ENCODE results near the gene ROR1.

ROR1 gene

DNA sequence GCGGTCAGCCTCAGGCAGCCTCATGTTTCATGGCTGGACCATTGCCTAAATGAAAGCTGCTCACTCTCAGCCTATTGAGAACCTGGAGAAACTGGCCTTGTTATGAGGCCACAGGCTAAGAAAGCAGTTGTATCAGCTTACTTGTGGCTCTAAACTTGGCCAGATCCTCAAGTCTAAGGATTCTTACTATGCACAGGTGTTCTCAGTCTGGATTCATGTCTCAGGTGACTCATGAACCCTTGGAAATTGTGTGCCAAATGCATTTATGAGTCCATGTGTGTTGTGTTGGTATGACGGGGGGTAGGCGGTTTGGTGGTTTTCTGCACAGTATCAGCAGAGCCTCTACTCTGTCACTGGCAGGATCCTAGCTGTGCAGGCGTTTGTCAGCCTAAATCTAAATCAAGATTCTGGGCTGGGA, 90.4 kb downstream of the ROR1 start:
- Histone ChIP-seq H3K4me3 (ENCODE audit: low read length in 2 of 2) (no peak overlapping the region), H3K9ac (ENCODE audit: low read depth in 1 of 2, low read length in 2 of 2) (no peak overlapping the region), H3K4me1 (ENCODE audit: control insufficient read depth in 2 of 2, insufficient read depth in 2 of 2, low read length in 2 of 2) (no peaks in the 10 kb centered on the region), H3K36me3 (ENCODE audit: control insufficient read depth in 2 of 2, insufficient read depth in 2 of 2, low read length in 2 of 2) (no peaks in the 10 kb centered on the region), H3K27me3 (ENCODE audit: control insufficient read depth in 2 of 2, insufficient read depth in 2 of 2, low read length in 2 of 2) (no peaks in the 10 kb centered on the region), H3K27ac (ENCODE audit: low read depth in 2 of 2, low read length in 2 of 2) (no peak overlapping the region), H3K9me3 (ENCODE audit: control insufficient read depth in 2 of 2, low read length in 2 of 2) (no peaks in the 10 kb centered on the region)

DNA sequence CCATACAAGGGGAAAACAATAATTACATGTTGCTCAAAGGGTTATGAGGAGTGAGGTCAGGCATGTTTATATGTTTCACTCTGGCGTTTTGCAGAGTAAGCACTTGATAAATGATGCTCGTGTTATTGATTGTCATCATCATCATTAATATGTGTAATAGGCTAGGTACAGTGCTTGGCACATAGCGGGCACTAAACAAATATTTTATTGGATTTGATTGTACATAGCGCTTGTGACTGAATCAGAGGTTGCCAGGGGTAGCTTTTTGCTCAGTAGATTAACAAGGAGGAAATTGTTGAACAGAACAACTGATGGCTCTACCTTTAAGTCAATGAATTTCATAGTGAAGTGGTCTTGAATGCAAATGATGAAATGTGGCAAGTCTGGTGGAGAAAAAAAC, 91.7 kb downstream of the ROR1 start:
- Histone ChIP-seq H3K9me3 (ENCODE audit: control insufficient read depth in 2 of 2, low read length in 2 of 2) (no peaks in the 10 kb centered on the region), H3K4me3 (ENCODE audit: low read length in 2 of 2) (no peak overlapping the region), H3K27ac (ENCODE audit: low read depth in 2 of 2, low read length in 2 of 2) (no peak overlapping the region), H3K36me3 (ENCODE audit: control insufficient read depth in 2 of 2, insufficient read depth in 2 of 2, low read length in 2 of 2) (no peaks in the 10 kb centered on the region), H3K9ac (ENCODE audit: low read depth in 1 of 2, low read length in 2 of 2) (no peak overlapping the region), H3K27me3 (ENCODE audit: control insufficient read depth in 2 of 2, insufficient read depth in 2 of 2, low read length in 2 of 2) (no peaks in the 10 kb centered on the region), H3K4me1 (ENCODE audit: control insufficient read depth in 2 of 2, insufficient read depth in 2 of 2, low read length in 2 of 2) (no peaks in the 10 kb centered on the region)

DNA sequence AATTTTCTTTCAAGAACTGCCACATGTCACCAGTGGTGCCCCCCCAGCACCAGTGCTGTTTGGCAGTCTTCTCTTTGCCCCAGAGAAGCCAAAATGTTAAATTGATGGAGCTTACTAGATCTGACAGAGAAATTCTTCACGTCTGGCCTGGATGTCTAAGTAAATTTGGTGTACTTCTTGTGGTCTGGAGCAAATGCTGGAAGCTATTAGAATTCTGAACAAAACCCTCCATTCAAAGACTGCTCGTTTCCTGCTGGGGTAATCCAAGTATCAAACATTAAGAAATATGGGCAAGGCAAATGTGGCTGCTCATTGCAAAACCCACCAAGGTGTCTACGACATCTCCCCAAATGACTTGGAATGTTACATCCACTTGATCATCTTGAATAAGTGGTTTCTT, 92.3 kb downstream of the ROR1 start:
- H3K27ac ChIP-seq (ENCODE audit: low read depth in 2 of 2, low read length in 2 of 2), result no peak overlapping the region
- no peaks in the 10 kb centered on the region for H3K4me1 ChIP-seq (ENCODE audit: control insufficient read depth in 2 of 2, insufficient read depth in 2 of 2, low read length in 2 of 2)
- no peak overlapping the region for H3K9ac ChIP-seq (ENCODE audit: low read depth in 1 of 2, low read length in 2 of 2)
- no peaks in the 10 kb centered on the region for H3K9me3 ChIP-seq (ENCODE audit: control insufficient read depth in 2 of 2, low read length in 2 of 2)
- no peaks in the 10 kb centered on the region for H3K27me3 ChIP-seq (ENCODE audit: control insufficient read depth in 2 of 2, insufficient read depth in 2 of 2, low read length in 2 of 2)
- H3K36me3 ChIP-seq (ENCODE audit: control insufficient read depth in 2 of 2, insufficient read depth in 2 of 2, low read length in 2 of 2), result no peaks in the 10 kb centered on the region
- no peak overlapping the region for H3K4me3 ChIP-seq (ENCODE audit: low read length in 2 of 2)

DNA sequence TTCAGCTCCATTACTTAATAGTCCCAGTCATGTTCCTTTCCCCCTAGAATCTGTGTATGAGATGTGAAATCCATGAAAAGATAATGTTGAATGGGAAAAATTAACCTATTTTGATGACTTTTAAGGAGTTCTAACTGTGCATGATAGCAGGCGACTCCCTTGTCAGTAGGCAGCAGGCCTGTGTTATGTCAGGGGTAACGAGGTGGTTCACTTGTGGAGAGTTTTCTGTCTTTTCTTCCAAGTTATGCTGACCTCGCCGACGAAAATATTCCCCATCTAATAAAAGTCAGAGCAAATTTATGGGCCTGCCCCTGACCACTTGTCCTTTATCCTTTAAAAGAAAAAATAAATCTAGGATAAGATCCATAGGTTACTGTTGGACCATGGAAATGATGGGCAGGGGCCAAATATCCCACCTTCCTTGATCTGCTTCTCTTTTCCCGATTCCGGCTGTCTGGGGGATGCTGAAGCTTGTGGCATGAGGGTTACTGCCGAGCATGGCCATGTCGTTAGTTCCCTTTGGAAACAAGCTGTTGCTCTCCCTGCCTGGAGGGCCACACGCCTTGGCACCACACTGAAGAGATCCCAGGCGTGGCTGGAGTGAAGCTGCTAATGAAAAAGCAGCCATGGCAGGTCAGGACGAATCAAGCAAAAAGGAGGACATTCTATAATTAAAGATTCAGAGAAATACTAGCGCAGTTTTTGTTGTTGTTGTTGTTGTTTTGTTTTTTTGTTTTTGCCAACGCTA, 93.8 kb downstream of the ROR1 start:
- no peaks in the 10 kb centered on the region for H3K4me1 ChIP-seq (ENCODE audit: control insufficient read depth in 2 of 2, insufficient read depth in 2 of 2, low read length in 2 of 2)
- no peaks in the 10 kb centered on the region for H3K36me3 ChIP-seq (ENCODE audit: control insufficient read depth in 2 of 2, insufficient read depth in 2 of 2, low read length in 2 of 2)
- no peak overlapping the region for H3K27ac ChIP-seq (ENCODE audit: low read depth in 2 of 2, low read length in 2 of 2)
- H3K9me3 ChIP-seq (ENCODE audit: control insufficient read depth in 2 of 2, low read length in 2 of 2), result no peaks in the 10 kb centered on the region
- H3K4me3 ChIP-seq (ENCODE audit: low read length in 2 of 2), result no peak overlapping the region
- H3K27me3 ChIP-seq (ENCODE audit: control insufficient read depth in 2 of 2, insufficient read depth in 2 of 2, low read length in 2 of 2), result no peaks in the 10 kb centered on the region
- H3K9ac ChIP-seq (ENCODE audit: low read depth in 1 of 2, low read length in 2 of 2), result no peak overlapping the region

DNA sequence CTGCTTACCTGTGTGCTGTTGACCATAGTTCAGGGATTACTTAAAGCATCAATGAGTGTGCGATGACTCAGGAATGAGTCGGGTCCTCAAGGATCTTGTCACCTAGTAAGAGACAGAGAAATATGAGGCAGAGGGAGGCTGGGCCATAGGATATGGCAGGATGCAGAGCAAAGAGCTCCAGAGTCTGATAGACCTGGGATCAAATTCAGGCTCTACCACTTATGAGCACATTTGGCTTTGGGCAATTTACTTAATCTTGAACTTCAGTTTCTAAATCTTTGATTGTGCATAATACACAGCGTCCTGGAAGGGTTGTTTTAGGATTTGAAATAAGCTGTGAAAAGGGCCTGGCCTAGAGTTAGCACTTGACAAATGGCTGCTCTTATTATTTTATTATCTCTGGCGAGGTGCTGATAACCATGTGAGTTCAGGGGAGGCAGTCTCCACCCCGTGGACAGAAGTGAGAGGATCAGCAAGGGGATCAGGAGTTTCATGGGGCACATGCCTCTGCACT, 94.5 kb downstream of the ROR1 start:
- Histone ChIP-seq H3K4me1 (ENCODE audit: control insufficient read depth in 2 of 2, insufficient read depth in 2 of 2, low read length in 2 of 2) (no peaks in the 10 kb centered on the region), H3K27me3 (ENCODE audit: control insufficient read depth in 2 of 2, insufficient read depth in 2 of 2, low read length in 2 of 2) (no peaks in the 10 kb centered on the region), H3K9ac (ENCODE audit: low read depth in 1 of 2, low read length in 2 of 2) (no peak overlapping the region), H3K4me3 (ENCODE audit: low read length in 2 of 2) (no peak overlapping the region), H3K36me3 (ENCODE audit: control insufficient read depth in 2 of 2, insufficient read depth in 2 of 2, low read length in 2 of 2) (no peaks in the 10 kb centered on the region), H3K9me3 (ENCODE audit: control insufficient read depth in 2 of 2, low read length in 2 of 2) (no peaks in the 10 kb centered on the region), H3K27ac (ENCODE audit: low read depth in 2 of 2, low read length in 2 of 2) (no peak overlapping the region)

DNA sequence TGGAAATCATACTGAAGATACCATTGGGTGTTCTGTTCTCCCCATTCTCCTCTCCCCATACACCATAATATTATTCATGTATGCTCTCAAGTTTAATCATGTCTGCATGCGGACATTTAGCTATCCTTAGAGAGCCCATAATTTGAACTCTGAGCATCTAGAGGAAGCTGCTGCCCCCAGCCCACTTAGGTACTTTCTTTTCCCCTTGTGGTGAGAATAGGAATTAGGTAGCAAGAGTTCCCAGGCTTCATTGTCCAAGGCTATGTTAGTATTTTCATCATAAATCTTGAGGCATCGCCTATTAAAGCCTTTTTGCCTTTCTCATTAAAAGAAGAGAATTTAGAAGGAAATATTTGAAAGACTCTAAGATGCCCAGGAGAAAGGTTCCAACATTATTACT, 96.3 kb downstream of the ROR1 start:
- no peaks in the 10 kb centered on the region for H3K9me3 ChIP-seq (ENCODE audit: control insufficient read depth in 2 of 2, low read length in 2 of 2)
- H3K4me3 ChIP-seq (ENCODE audit: low read length in 2 of 2), result no peak overlapping the region
- no peaks in the 10 kb centered on the region for H3K36me3 ChIP-seq (ENCODE audit: control insufficient read depth in 2 of 2, insufficient read depth in 2 of 2, low read length in 2 of 2)
- H3K27me3 ChIP-seq (ENCODE audit: control insufficient read depth in 2 of 2, insufficient read depth in 2 of 2, low read length in 2 of 2), result no peaks in the 10 kb centered on the region
- H3K4me1 ChIP-seq (ENCODE audit: control insufficient read depth in 2 of 2, insufficient read depth in 2 of 2, low read length in 2 of 2), result no peaks in the 10 kb centered on the region
- no peak overlapping the region for H3K9ac ChIP-seq (ENCODE audit: low read depth in 1 of 2, low read length in 2 of 2)
- no peak overlapping the region for H3K27ac ChIP-seq (ENCODE audit: low read depth in 2 of 2, low read length in 2 of 2)

DNA sequence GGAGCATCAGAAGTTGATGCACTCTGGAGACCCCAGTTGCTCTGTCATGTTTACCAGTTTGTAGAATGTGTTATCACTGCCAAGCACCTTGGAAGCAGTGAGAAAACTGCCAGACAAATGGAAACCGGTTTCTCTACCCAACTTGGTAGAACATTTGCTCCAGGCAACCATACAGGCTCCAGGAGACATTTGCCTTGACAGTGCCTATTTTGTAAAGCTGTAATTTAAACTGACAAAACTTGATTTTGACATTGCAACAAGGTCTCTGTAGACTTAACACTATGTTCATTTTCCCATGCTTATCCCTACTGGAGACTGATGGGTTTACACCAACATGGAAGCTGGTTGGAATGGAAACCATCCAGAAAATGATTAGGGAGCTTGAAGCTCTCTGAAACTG, 97.6 kb downstream of the ROR1 start:
- no peak overlapping the region for H3K27ac ChIP-seq (ENCODE audit: low read depth in 2 of 2, low read length in 2 of 2)

GRCh38 chr1:63873751-63874150, 99.9 kb downstream of the ROR1 start:
- no peaks in the 10 kb centered on the region for H3K36me3 ChIP-seq (ENCODE audit: control insufficient read depth in 2 of 2, insufficient read depth in 2 of 2, low read length in 2 of 2)
- no peaks in the 10 kb centered on the region for H3K27me3 ChIP-seq (ENCODE audit: control insufficient read depth in 2 of 2, insufficient read depth in 2 of 2, low read length in 2 of 2)
- H3K9me3 ChIP-seq (ENCODE audit: control insufficient read depth in 2 of 2, low read length in 2 of 2), result no peaks in the 10 kb centered on the region
- no peak overlapping the region for H3K27ac ChIP-seq (ENCODE audit: low read depth in 2 of 2, low read length in 2 of 2)
- no peak overlapping the region for H3K4me3 ChIP-seq (ENCODE audit: low read length in 2 of 2)
- no peak overlapping the region for H3K9ac ChIP-seq (ENCODE audit: low read depth in 1 of 2, low read length in 2 of 2)
- no peaks in the 10 kb centered on the region for H3K4me1 ChIP-seq (ENCODE audit: control insufficient read depth in 2 of 2, insufficient read depth in 2 of 2, low read length in 2 of 2)

More for the DNA sequence above, 97.6 kb downstream of the ROR1 start:
- no peaks in the 10 kb centered on the region for H3K9me3 ChIP-seq (ENCODE audit: control insufficient read depth in 2 of 2, low read length in 2 of 2)
- H3K9ac ChIP-seq (ENCODE audit: low read depth in 1 of 2, low read length in 2 of 2), result no peak overlapping the region
- H3K36me3 ChIP-seq (ENCODE audit: control insufficient read depth in 2 of 2, insufficient read depth in 2 of 2, low read length in 2 of 2), result no peaks in the 10 kb centered on the region
- H3K4me3 ChIP-seq (ENCODE audit: low read length in 2 of 2), result no peak overlapping the region
- H3K27me3 ChIP-seq (ENCODE audit: control insufficient read depth in 2 of 2, insufficient read depth in 2 of 2, low read length in 2 of 2), result no peaks in the 10 kb centered on the region
- H3K4me1 ChIP-seq (ENCODE audit: control insufficient read depth in 2 of 2, insufficient read depth in 2 of 2, low read length in 2 of 2), result no peaks in the 10 kb centered on the region

- no peaks in the 10 kb centered on the region for H3K4me1 ChIP-seq (ENCODE audit: control insufficient read depth in 2 of 2, insufficient read depth in 2 of 2, low read length in 2 of 2)
- H3K9me3 ChIP-seq (ENCODE audit: control insufficient read depth in 2 of 2, low read length in 2 of 2), result no peaks in the 10 kb centered on the region
- no peak overlapping the region for H3K4me3 ChIP-seq (ENCODE audit: low read length in 2 of 2)
- no peak overlapping the region for H3K27ac ChIP-seq (ENCODE audit: low read depth in 2 of 2, low read length in 2 of 2)
- no peaks in the 10 kb centered on the region for H3K36me3 ChIP-seq (ENCODE audit: control insufficient read depth in 2 of 2, insufficient read depth in 2 of 2, low read length in 2 of 2)
- H3K27me3 ChIP-seq (ENCODE audit: control insufficient read depth in 2 of 2, insufficient read depth in 2 of 2, low read length in 2 of 2), result no peaks in the 10 kb centered on the region
- H3K9ac ChIP-seq (ENCODE audit: low read depth in 1 of 2, low read length in 2 of 2), result no peak overlapping the region
Measured at GRCh38 chr1:63874278-63874880, 100.6 kb downstream of the ROR1 start.

- no peaks in the 10 kb centered on the region for H3K4me1 ChIP-seq (ENCODE audit: control insufficient read depth in 2 of 2, insufficient read depth in 2 of 2, low read length in 2 of 2)
Measured at GRCh38 chr1:63875636-63876035, 101.8 kb downstream of the ROR1 start.

More at GRCh38 chr1:63875636-63876035, 101.8 kb downstream of the ROR1 start:
- H3K36me3 ChIP-seq (ENCODE audit: control insufficient read depth in 2 of 2, insufficient read depth in 2 of 2, low read length in 2 of 2), result no peaks in the 10 kb centered on the region
- no peaks in the 10 kb centered on the region for H3K27me3 ChIP-seq (ENCODE audit: control insufficient read depth in 2 of 2, insufficient read depth in 2 of 2, low read length in 2 of 2)
- no peak overlapping the region for H3K9ac ChIP-seq (ENCODE audit: low read depth in 1 of 2, low read length in 2 of 2)
- no peak overlapping the region for H3K4me3 ChIP-seq (ENCODE audit: low read length in 2 of 2)
- H3K9me3 ChIP-seq (ENCODE audit: control insufficient read depth in 2 of 2, low read length in 2 of 2), result no peaks in the 10 kb centered on the region
- H3K27ac ChIP-seq (ENCODE audit: low read depth in 2 of 2, low read length in 2 of 2), result no peak overlapping the region

Measured in mucosa of rectum (tissue), 2 donors.